IMR-90 (cell line): ENCODE data around the gene GSTK1. TPM values are rescaled to one million over a fixed set of nuclear protein-coding genes. Genes with fewer than 3 reads are reported as not detected.

Source experiments
- ATAC-seq: fragments of 200-7000 bp; cut with Tn5 transposase; 2 replicates; pipeline ENCODE4 v1.9.1; 2020; ENCODE audit warnings: low read depth, mild to moderate bottlenecking, moderate library complexity
- BruUV-seq: library from RNA; stranded (reverse); fragments of 400-500 nt; replicated peaks from 2 replicates; lab custom pipeline; 2021; lab: Mats Ljungman, UMichigan
- CTCF ChIA-PET: fragments of 300-600 bp; formaldehyde crosslinking; extraction: SDS; loops from one replicate; lab custom pipeline; 2021; ENCODE audit warnings: antibody characterized with exemption; lab: Yijun Ruan, JAX
- POLR2A ChIA-PET: fragments of 300-600 bp; sonication (Branson Sonifier 250); formaldehyde crosslinking; loops from one replicate; lab custom pipeline; 2022; ENCODE audit warnings: antibody characterized with exemption; ENCODE audit not compliant: unreplicated experiment; lab: Charles Lee
- DNase-seq: peaks from one replicate; pipeline ENCODE4 v3.0.0; 2013
- H2AFZ ChIP-seq: replicated peaks from 2 replicates; pipeline ENCODE3; 2013; ENCODE audit warnings: low read length, mild to moderate bottlenecking; ENCODE audit not compliant: poor library complexity
- H2AK5ac ChIP-seq: 2 replicates; pipeline ENCODE4 v1.6.1; 2013; ENCODE audit warnings: low read depth, low read length, inconsistent platforms
- H2AK9ac ChIP-seq: replicated peaks from 2 replicates; pipeline ENCODE3; 2013; ENCODE audit warnings: mild to moderate bottlenecking, low read depth, low read length, moderate library complexity; ENCODE audit not compliant: poor library complexity
- H2BK120ac ChIP-seq: 2 replicates; pipeline ENCODE4 v1.6.1; 2013; ENCODE audit warnings: low read depth, low read length, inconsistent platforms
- H2BK15ac ChIP-seq: 3 replicates; pipeline ENCODE4 v1.6.1; 2013; ENCODE audit warnings: low read depth, low read length, inconsistent platforms
- H2BK20ac ChIP-seq: 2 replicates; pipeline ENCODE4 v1.6.1; 2013; ENCODE audit warnings: low read depth, mild to moderate bottlenecking, inconsistent platforms, low read length, moderate library complexity
- H2BK5ac ChIP-seq: 2 replicates; pipeline ENCODE4 v1.6.1; 2013; ENCODE audit warnings: mild to moderate bottlenecking, low read depth, low read length, inconsistent platforms; ENCODE audit not compliant: poor library complexity, severe bottlenecking
- H3K14ac ChIP-seq: replicated peaks from 2 replicates; pipeline ENCODE4 v1.6.1; 2013; ENCODE audit warnings: low read depth, low read length, inconsistent platforms
- H3K18ac ChIP-seq: 2 replicates; pipeline ENCODE4 v1.6.1; 2013; ENCODE audit warnings: low read depth, low read length, control low read depth
- H3K23ac ChIP-seq: 2 replicates; pipeline ENCODE4 v1.6.1; 2013; ENCODE audit warnings: low read depth, low read length, inconsistent platforms
- H3K27ac ChIP-seq: 2 replicates; pipeline ENCODE4 v1.5.1; 2013; ENCODE audit warnings: mild to moderate bottlenecking, control low read depth, low read length; ENCODE audit not compliant: insufficient read depth
- H3K27me3 ChIP-seq: 2 replicates; pipeline ENCODE4 v1.6.1; 2013; ENCODE audit warnings: low read length; ENCODE audit not compliant: control insufficient read depth, insufficient read depth
- H3K36me3 ChIP-seq: 2 replicates; pipeline ENCODE4 v1.6.1; 2013; ENCODE audit warnings: low read length, mixed read lengths; ENCODE audit not compliant: control insufficient read depth, insufficient read depth
- H3K4ac ChIP-seq: 2 replicates; pipeline ENCODE4 v1.6.1; 2013; ENCODE audit warnings: low read depth, low read length, inconsistent platforms
- H3K4me1 ChIP-seq: 2 replicates; pipeline ENCODE4 v1.6.1; 2013; ENCODE audit warnings: low read length, mixed read lengths; ENCODE audit not compliant: control insufficient read depth, insufficient read depth
- H3K4me2 ChIP-seq: 2 replicates; pipeline ENCODE4 v1.6.1; 2013; ENCODE audit warnings: low read depth, mild to moderate bottlenecking, control low read depth, low read length, moderate library complexity
- H3K4me3 ChIP-seq: 2 replicates; pipeline ENCODE4 v1.5.1; 2013; ENCODE audit warnings: low read depth, mild to moderate bottlenecking, control low read depth, low read length, moderate library complexity; ENCODE audit not compliant: insufficient read depth
- H3K56ac ChIP-seq: 2 replicates; pipeline ENCODE4 v1.6.1; 2013; ENCODE audit warnings: low read length, inconsistent platforms; ENCODE audit not compliant: insufficient read depth; ENCODE audit errors: extremely low read depth
- H3K79me1 ChIP-seq, 2 experiments: 2 replicates each; pipeline ENCODE4 v1.6.1; 2013; ENCODE audit warnings: low read length in 2 of 2, inconsistent platforms in 1 of 2, low read depth in 1 of 2
- H3K9ac ChIP-seq: 2 replicates; pipeline ENCODE4 v1.6.1; 2013; ENCODE audit warnings: low read depth, low read length, control low read depth
- H3K9me1 ChIP-seq: 2 replicates; pipeline ENCODE4 v1.6.1; 2013; ENCODE audit warnings: low read length, inconsistent platforms; ENCODE audit not compliant: insufficient read depth
- H3K9me3 ChIP-seq: 2 replicates; pipeline ENCODE4 v1.6.1; 2013; ENCODE audit warnings: low read length; ENCODE audit not compliant: control insufficient read depth, insufficient read depth
- H4K20me1 ChIP-seq: 2 replicates; pipeline ENCODE4 v1.6.1; 2013; ENCODE audit warnings: low read length, inconsistent platforms; ENCODE audit not compliant: insufficient read depth
- H4K5ac ChIP-seq: 2 replicates; pipeline ENCODE4 v1.6.1; 2013; ENCODE audit warnings: mild to moderate bottlenecking, low read depth, low read length, control low read depth
- H4K8ac ChIP-seq, 2 experiments: 2 replicates each; pipeline ENCODE4 v1.6.1; 2013; ENCODE audit warnings: low read depth in 2 of 2, low read length in 2 of 2, control low read depth in 1 of 2, inconsistent platforms in 1 of 2
- H4K91ac ChIP-seq: 2 replicates; pipeline ENCODE4 v1.6.1; 2013; ENCODE audit warnings: low read depth, low read length, inconsistent platforms; ENCODE audit not compliant: insufficient read depth
- CEBPB ChIP-seq: IDR thresholded peaks from 2 replicates; pipeline ENCODE4 v1.6.1; 2012; ENCODE audit warnings: low read depth, low read length, improper control_type of control experiment
- ELK1 ChIP-seq: fragments of 150-350 bp; IDR thresholded peaks from 2 replicates; pipeline ENCODE4 v1.6.1; 2016; ENCODE audit warnings: low read depth, mild to moderate bottlenecking, low read length, moderate library complexity, borderline replicate concordance
- FOS ChIP-seq: fragments of 150-350 bp; IDR thresholded peaks from 2 replicates; pipeline ENCODE4 v1.6.1; 2016; ENCODE audit warnings: low read depth, low read length
- MAZ ChIP-seq: IDR thresholded peaks from 2 replicates; pipeline ENCODE4 v1.6.1; 2012; ENCODE audit warnings: low read depth, mild to moderate bottlenecking, low read length, improper control_type of control experiment, moderate library complexity, borderline replicate concordance
- MXI1 ChIP-seq: IDR thresholded peaks from 2 replicates; pipeline ENCODE4 v1.6.1; 2012; ENCODE audit warnings: low read depth, mild to moderate bottlenecking, low read length, moderate library complexity, borderline replicate concordance
- RAD21 ChIP-seq: IDR thresholded peaks from 2 replicates; pipeline ENCODE4 v1.6.1; 2012; ENCODE audit warnings: low read length, improper control_type of control experiment
- RCOR1 ChIP-seq: IDR thresholded peaks from 2 replicates; pipeline ENCODE4 v1.6.1; 2012; ENCODE audit warnings: mild to moderate bottlenecking, low read length, improper control_type of control experiment; ENCODE audit not compliant: insufficient replicate concordance
- SMC3 ChIP-seq: fragments of 150-350 bp; IDR thresholded peaks from 2 replicates; pipeline ENCODE4 v1.6.1; 2016; ENCODE audit warnings: low read depth, mild to moderate bottlenecking, antibody characterized with exemption, low read length, moderate library complexity
- dilution Hi-C: fragments of 300-500 bp; cut with HindIII; formaldehyde crosslinking; loops from one replicate; pipeline ENCODE4 v1.14.3; 2018; ENCODE audit warnings: low sequenced_read_pairs; ENCODE audit not compliant: unreplicated experiment
- in situ Hi-C: fragments of 300-500 bp; cut with MboI; formaldehyde crosslinking; loops from 3 replicates; pipeline ENCODE4 v1.14.3; 2019; ENCODE audit warnings: low sequenced_read_pairs, inconsistent platforms, mixed read lengths
- intact Hi-C: fragments of 100-400 bp; cut with micrococcal nuclease; formaldehyde crosslinking; loops from 2 replicates; pipeline ENCODE4 v1.10.0; 2022
- polyA plus RNA-seq, 3 experiments: library from polyadenylated mRNA; depleted of rRNA; stranded (reverse); fragments of >200 nt; gene quantifications; 2 replicates each; pipeline ENCODE4 v1.2.3, GENCODE V29; 2012; ENCODE audit warnings: low replicate concordance in 1 of 3
- total RNA-seq: library from RNA; depleted of rRNA; stranded (reverse); fragments of >200 nt; gene quantifications from 2 replicates; pipeline ENCODE4 v1.2.3, GENCODE V29; 2012
- TF ChIP-seq, protein P1 (sequence below): conservative IDR thresholded peaks from 2 replicates; pipeline ENCODE4 v1.5.1; 2012; ENCODE audit warnings: mild to moderate bottlenecking, low read depth, low read length, improper control_type of control experiment

Gene GSTK1
- total and polyA plus RNA-seq, 2 of the 4 experiments (the other 2 are of a cell fraction), result 64.9 to 111 TPM

DNA sequence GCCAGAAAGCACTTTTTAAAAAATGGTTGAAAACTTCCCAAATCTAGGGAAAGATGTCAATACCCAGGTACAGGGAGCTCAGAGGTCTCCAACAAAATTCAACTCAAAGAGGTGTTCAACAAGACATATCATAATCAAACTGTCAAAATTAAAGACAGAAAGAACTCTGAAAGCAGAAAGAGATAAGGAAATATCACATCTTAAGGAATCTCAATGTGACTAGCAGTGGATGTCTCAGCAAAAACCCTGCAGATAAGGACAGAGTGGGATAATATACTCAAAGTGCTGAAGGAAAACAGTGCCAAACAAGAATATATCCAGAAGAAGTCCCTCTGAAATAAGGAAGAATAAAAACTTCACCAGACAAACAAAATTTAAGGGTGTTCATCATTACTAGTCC lies 13.0 kb upstream of the GSTK1 start:
- Histone ChIP-seq H4K91ac (no peak overlapping the region), H3K79me1 (no peaks in the 10 kb centered on the region), H3K27me3 (peaks cover 11% of the 10 kb centered on the region), H2BK20ac (no peak overlapping the region), H3K4me3 (no peak overlapping the region), H3K4ac (no peak overlapping the region), H3K27ac (no peak overlapping the region), H4K8ac (no peak overlapping the region), H4K5ac (no peak overlapping the region), H2AK9ac (no peak overlapping the region), H3K36me3 (no peaks in the 10 kb centered on the region), H2BK120ac (no peak overlapping the region), H3K4me2 (no peak overlapping the region), H2AK5ac (no peak overlapping the region), H2AFZ (no peak overlapping the region), H3K23ac (no peak overlapping the region), H3K9me3 (no peaks in the 10 kb centered on the region), H3K14ac (no peak overlapping the region), H2BK15ac (no peak overlapping the region), H3K9me1 (no peaks in the 10 kb centered on the region), H2BK5ac (no peak overlapping the region), H4K20me1 (no peaks in the 10 kb centered on the region), H3K56ac (no peak overlapping the region), H3K4me1 (no peaks in the 10 kb centered on the region), H3K18ac (no peak overlapping the region), H3K9ac (no peak overlapping the region)
- dilution Hi-C loops (no loop called here), intact Hi-C loops (no loop called here), in situ Hi-C loops (no loop called here)
- no TSS peak for BruUV-seq
- ChIA-PET POLR2A (no interaction called here), CTCF (no interaction called here)
- ATAC-seq (no peak), DNase-seq (no peak)
- no peak for TF ChIP-seq ELK1
- no peak for TF ChIP-seq CEBPB
- no peak for TF ChIP-seq RAD21
- no peak for TF ChIP-seq RCOR1
- no peak for TF ChIP-seq MXI1
- no peak for TF ChIP-seq FOS
- TF ChIP-seq MAZ, result no peak
- TF ChIP-seq, protein P1, sequence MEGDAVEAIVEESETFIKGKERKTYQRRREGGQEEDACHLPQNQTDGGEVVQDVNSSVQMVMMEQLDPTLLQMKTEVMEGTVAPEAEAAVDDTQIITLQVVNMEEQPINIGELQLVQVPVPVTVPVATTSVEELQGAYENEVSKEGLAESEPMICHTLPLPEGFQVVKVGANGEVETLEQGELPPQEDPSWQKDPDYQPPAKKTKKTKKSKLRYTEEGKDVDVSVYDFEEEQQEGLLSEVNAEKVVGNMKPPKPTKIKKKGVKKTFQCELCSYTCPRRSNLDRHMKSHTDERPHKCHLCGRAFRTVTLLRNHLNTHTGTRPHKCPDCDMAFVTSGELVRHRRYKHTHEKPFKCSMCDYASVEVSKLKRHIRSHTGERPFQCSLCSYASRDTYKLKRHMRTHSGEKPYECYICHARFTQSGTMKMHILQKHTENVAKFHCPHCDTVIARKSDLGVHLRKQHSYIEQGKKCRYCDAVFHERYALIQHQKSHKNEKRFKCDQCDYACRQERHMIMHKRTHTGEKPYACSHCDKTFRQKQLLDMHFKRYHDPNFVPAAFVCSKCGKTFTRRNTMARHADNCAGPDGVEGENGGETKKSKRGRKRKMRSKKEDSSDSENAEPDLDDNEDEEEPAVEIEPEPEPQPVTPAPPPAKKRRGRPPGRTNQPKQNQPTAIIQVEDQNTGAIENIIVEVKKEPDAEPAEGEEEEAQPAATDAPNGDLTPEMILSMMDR, result no peak
- TF ChIP-seq SMC3, result no peak
